ENCODE measurements around the gene SMAP1. TPM values are rescaled to one million over a fixed set of nuclear protein-coding genes. Genes with fewer than 3 reads are reported as not detected.

Gene SMAP1
- total RNA-seq, 2 donors from 2014 or later: 26.0 to 30.3 TPM

GRCh38 chr6:70820778-70821177, 153.1 kb downstream of the SMAP1 start:
- Histone ChIP-seq H3K4me1 (replicated peaks) (no peaks in the 10 kb centered on the region), H3K36me3 (no peaks in the 10 kb centered on the region), H3K27me3 (replicated peaks; ENCODE audit: insufficient read depth) (no peaks in the 10 kb centered on the region), H3K27ac (no peak overlapping the region), H3K4me3 (no peak overlapping the region), H3K9me3 (no peaks in the 10 kb centered on the region)
- no peak for DNase-seq (ENCODE audit: low spot score)
- TF ChIP-seq, protein P1, sequence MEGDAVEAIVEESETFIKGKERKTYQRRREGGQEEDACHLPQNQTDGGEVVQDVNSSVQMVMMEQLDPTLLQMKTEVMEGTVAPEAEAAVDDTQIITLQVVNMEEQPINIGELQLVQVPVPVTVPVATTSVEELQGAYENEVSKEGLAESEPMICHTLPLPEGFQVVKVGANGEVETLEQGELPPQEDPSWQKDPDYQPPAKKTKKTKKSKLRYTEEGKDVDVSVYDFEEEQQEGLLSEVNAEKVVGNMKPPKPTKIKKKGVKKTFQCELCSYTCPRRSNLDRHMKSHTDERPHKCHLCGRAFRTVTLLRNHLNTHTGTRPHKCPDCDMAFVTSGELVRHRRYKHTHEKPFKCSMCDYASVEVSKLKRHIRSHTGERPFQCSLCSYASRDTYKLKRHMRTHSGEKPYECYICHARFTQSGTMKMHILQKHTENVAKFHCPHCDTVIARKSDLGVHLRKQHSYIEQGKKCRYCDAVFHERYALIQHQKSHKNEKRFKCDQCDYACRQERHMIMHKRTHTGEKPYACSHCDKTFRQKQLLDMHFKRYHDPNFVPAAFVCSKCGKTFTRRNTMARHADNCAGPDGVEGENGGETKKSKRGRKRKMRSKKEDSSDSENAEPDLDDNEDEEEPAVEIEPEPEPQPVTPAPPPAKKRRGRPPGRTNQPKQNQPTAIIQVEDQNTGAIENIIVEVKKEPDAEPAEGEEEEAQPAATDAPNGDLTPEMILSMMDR (IDR thresholded peaks at IDR 0.05): no peak
- no peak for TF ChIP-seq POLR2AphosphoS5 (IDR thresholded peaks at IDR 0.05)
- no peak for TF ChIP-seq POLR2A (IDR thresholded peaks at IDR 0.05)
- intact Hi-C loops (cut with DNase I): no loop called here
- WGBS: 96% methylated on average over 2 of the region's 2 CpGs

GRCh38 chr6:70821751-70822150, 154.1 kb downstream of the SMAP1 start:
- H3K4me1 ChIP-seq (replicated peaks): no peaks in the 10 kb centered on the region
- no peak overlapping the region for H3K27ac ChIP-seq
- H3K27me3 ChIP-seq (replicated peaks; ENCODE audit: insufficient read depth): no peaks in the 10 kb centered on the region
- TF ChIP-seq POLR2AphosphoS5 (IDR thresholded peaks at IDR 0.05): no peak
- intact Hi-C loops (cut with DNase I): no loop called here
- H3K4me3 ChIP-seq: no peak overlapping the region
- H3K36me3 ChIP-seq: no peaks in the 10 kb centered on the region
- 91% methylated on average over 2 of the region's 2 CpGs for WGBS
- no peaks in the 10 kb centered on the region for H3K9me3 ChIP-seq
- no peak for DNase-seq (ENCODE audit: low spot score)

DNA sequence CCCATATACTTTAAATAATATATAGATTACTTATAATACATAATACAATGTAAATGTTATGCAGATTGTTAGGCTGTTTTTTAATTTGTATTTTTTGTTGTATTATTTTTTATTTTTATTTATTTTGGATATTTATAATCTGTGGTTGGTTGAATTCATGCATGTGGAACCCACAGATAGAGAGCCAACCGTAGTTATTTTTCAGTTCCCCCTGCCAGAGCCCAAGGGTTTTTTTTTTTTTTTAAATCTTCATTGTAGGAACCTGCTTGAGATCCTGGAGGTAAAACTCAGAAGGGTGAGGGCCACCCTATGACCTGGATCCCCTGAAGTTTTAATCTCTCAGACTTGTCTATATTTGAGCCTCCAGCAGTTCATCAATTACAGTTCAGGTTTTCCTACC, 156.0 kb downstream of the SMAP1 start:
- 94% methylated on average over 1 of the region's 1 CpG for WGBS
- H3K27ac ChIP-seq: no peak overlapping the region
- intact Hi-C loops (cut with DNase I): no loop called here

GRCh38 chr6:70831427-70831826, 163.7 kb downstream of the SMAP1 start:
- H3K27me3 ChIP-seq (replicated peaks; ENCODE audit: insufficient read depth): no peaks in the 10 kb centered on the region
- no peak for TF ChIP-seq POLR2AphosphoS5 (IDR thresholded peaks at IDR 0.05)
- TF ChIP-seq POLR2A (IDR thresholded peaks at IDR 0.05): no peak
- TF ChIP-seq, protein P1 (IDR thresholded peaks at IDR 0.05): no peak
- H3K27ac ChIP-seq: no peak overlapping the region
- no peaks in the 10 kb centered on the region for H3K9me3 ChIP-seq
- intact Hi-C loops (cut with DNase I): no loop called here
- no peak for DNase-seq (ENCODE audit: low spot score)
- H3K4me3 ChIP-seq: no peak overlapping the region
- no peaks in the 10 kb centered on the region for H3K4me1 ChIP-seq (replicated peaks)
- H3K36me3 ChIP-seq: no peaks in the 10 kb centered on the region
- 97% methylated on average over 3 of the region's 3 CpGs for WGBS

More for the DNA sequence above, 156.0 kb downstream of the SMAP1 start:
- Histone ChIP-seq H3K36me3 (no peaks in the 10 kb centered on the region), H3K4me3 (no peak overlapping the region), H3K9me3 (no peaks in the 10 kb centered on the region), H3K4me1 (replicated peaks) (no peaks in the 10 kb centered on the region), H3K27me3 (replicated peaks; ENCODE audit: insufficient read depth) (no peaks in the 10 kb centered on the region)
- no peak for DNase-seq (ENCODE audit: low spot score)
- TF ChIP-seq POLR2AphosphoS5 (IDR thresholded peaks at IDR 0.05) (no peak), POLR2A (IDR thresholded peaks at IDR 0.05) (no peak)
- TF ChIP-seq, protein P1 (IDR thresholded peaks at IDR 0.05): no peak

DNA sequence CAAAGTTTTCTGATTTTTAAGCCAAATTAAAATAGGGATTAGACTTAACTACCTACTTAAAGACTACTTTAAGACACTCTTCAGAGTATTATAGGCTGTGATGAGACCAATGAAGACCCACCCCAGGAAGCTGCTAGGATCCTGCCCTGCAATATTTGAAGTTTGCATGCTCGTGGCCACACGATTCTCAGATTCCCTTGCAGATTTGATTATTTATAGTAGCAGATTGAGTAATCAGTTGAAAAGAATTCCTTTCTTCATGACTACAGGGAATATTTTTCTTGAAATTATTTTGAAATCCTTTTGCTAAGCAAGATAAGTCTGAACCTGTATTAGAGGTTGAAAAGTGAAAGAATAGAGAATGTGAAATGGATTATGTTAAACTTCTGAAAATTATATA, 166.8 kb downstream of the SMAP1 start:
- 65% methylated on average over 2 of the region's 2 CpGs for WGBS
- no peak for DNase-seq (ENCODE audit: low spot score)
- no peak for TF ChIP-seq POLR2A (IDR thresholded peaks at IDR 0.05)
- TF ChIP-seq, protein P1 (IDR thresholded peaks at IDR 0.05): no peak
- TF ChIP-seq POLR2AphosphoS5 (IDR thresholded peaks at IDR 0.05): no peak
- Histone ChIP-seq H3K4me3 (no peak overlapping the region), H3K9me3 (no peaks in the 10 kb centered on the region), H3K27me3 (replicated peaks; ENCODE audit: insufficient read depth) (no peaks in the 10 kb centered on the region), H3K27ac (no peak overlapping the region), H3K4me1 (replicated peaks) (no peaks in the 10 kb centered on the region), H3K36me3 (no peaks in the 10 kb centered on the region)
- intact Hi-C loops (cut with DNase I): no loop called here

All from prostate gland (tissue), 2 donors.